Measurements from ENCODE around the gene FKBP8. TPM values are rescaled to one million over a fixed set of nuclear protein-coding genes. Genes with fewer than 3 reads are reported as not detected.
"Not testable (repeated sequence)": the region's sequence is repeated elsewhere in the genome, so short reads cannot be mapped to it uniquely, and the experiment has no call there.

Gene FKBP8
- total RNA-seq, 1 experiment from 2014 or later, result 297 TPM

DNA sequence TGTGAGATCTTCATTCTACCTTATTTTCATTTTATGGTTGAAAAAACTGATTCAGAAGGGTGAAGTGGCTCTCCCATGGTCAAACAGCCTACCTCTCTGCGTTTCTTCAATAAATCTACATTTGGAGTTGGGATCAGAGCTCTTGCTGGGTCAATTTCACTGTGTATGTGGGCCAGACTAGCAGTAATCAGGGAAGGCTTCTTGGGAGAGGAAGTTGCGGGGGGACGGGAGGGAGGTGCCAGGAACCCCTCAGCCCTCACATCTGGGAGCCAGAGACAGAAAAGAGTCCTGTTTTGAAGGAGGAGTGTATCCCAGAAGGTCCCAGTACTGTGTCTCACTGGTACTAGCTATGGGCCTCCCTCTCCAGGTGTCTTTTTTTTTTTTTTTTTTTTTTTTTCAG, 15.2 kb upstream of the FKBP8 start:
- DNase-seq (ENCODE audit: low read depth), result no peak

DNA sequence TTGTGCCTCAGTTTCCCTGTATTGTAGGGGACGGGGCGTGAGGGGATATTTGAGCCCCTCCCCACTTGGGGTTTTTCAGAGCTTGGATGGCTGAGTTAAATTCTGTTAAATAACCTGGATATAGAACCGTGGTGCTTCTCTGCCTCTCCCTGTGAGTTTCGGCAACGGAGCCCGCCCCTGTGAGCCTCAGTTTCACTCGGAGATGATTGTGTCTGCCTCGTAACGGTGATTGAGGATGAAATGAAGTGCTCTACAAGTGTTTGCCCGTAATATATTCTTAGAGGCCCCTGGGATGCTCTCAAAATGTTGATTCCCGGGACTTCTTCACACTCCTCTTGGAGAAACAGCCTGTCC, 14.8 kb upstream of the FKBP8 start:
- DNase-seq (ENCODE audit: low read depth), result no peak

DNA sequence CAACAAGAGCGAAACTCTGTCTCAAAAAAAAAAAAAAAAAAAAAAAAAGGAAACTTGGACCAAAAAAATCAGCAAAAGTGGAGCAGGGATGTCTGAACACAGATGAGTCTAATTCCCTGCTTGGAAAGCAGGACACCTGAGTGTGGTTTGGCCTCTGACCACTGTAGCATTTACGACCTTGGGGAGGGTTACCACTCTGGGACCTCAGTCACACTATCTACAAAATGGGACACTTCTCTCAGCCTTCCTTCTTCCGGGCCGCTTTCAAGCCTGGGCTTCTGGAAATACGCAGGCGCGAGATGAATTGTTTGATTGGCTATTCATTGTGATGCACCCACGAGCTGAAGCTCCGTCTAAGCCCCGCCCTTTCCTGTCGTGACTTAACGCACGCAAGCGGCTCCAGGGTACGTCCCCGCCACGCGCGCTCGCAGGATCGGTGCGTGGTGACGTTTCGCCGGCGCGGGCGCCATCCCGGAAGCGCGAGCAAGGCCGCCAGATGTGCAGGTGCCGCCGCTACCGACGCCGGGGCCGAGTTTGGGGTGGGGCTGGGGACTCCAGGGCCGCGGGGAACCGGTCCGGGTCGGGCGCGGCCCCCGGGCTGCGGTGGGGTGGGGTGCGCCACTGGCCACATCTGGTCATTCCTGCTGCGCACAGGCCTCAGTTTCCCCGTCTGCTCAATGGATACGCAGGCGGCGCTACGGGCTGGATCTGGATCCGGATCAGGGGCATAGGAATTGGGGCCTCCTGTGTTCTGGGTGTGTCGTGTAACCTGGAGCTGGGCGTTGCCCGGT, 14.2 kb upstream of the FKBP8 start, which contains the start of gene KXD1:
TSS of gene KXD1 (plus strand) at position 460 of the 791 bp plus-strand sequence. CDS start 4,187 bp downstream, outside the sequence.
- DNase-seq (ENCODE audit: low read depth), result peak; percentile 99

DNA sequence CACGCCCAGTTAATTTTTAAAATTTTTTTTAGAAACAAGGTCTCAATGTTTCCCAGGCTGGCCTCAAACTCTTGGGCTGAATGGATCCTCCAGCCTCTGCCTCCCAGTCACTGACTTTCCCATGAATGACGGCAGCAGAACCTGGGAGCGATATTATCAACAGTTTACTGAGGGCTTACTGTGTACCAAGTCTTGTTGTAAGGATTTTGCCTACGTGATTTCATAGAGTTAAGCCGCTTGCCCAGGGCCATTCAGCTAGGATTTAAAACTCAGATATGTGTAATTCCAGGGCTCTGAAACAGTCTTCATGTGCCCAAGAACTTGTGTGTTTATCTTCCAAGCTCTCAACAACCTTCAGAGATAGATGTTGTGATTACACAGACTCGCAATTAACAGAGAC, 8.3 kb upstream of the FKBP8 start:
- no peak for DNase-seq (ENCODE audit: low read depth)

DNA sequence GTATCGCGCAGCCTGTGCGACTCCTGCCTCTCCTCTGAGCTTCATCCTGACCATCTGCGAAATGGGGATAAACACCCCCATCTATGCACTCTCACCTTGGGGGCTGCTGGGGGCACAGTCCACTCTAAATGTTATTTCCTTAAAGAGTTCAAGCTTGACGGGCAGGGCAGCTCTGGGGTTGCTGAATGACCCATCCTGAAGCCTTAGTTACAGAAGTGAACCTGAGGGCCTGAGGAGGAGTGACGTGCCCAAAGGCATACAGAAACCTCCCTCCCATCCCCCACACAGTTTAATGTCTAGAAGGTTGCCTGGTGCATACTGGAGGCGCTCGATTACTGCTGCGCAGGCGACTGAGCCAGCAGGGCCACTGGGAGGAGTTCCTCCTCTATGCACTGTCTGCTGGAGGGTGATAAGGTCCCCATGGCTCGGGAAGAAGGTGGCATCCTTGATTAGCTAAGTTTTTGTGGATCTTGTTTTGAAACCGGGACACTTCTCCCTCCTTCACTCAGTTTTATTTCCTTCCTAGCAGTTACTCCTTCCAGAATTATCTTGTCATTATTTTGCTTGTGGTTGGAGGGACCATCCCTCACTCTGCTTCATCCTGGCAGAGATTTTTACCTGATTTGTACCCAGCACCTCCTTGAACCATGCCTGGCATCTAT, 572 bp upstream of the FKBP8 start:
- peak; percentile 73 for DNase-seq (ENCODE audit: low read depth)

DNA sequence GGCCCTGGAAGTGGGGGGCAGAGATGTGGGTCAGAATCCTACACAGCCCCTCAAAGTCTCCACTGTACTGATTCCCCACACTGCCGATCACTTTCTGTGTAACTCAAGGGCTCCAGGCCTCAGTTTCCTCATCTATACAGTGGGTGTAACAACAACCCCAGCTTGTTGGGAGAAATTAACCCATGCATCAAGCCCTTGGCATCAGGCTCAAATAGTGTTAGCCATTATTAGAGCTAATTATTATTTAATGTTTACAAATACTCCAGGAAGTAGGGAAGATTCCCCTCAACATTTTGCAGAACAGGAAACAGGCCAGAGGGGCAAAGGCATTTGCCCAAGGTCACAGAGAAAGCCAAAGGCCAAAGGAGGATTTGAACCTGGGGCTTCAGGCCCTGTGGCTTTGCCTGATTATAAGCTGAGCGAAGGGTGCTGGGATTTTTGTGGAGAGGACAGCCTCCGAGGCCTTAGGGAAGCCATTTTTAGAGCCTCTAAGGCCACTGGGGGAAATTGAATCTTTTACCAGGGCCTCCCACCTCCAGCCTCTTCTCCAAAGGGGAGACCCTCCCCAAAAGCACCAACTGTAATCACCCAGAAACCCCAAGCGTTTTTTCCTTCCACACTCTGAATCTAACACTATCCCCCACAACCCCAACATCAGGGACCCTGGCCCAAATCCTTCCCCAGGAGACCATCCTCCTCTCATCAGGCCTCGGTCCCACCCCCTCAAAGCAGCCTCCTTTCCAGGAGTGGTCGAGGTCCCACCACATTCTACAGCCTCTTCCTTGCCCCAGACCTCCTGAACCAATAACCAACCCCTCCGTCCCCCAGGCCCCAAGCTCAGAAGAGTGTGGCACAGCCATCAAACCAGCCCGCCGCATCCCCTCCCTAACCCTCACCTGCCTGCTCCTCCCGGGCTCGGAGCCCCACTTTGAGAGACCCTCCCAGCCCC, 1.1 kb downstream of the FKBP8 start:
- DNase-seq (ENCODE audit: low read depth), result no peak

DNA sequence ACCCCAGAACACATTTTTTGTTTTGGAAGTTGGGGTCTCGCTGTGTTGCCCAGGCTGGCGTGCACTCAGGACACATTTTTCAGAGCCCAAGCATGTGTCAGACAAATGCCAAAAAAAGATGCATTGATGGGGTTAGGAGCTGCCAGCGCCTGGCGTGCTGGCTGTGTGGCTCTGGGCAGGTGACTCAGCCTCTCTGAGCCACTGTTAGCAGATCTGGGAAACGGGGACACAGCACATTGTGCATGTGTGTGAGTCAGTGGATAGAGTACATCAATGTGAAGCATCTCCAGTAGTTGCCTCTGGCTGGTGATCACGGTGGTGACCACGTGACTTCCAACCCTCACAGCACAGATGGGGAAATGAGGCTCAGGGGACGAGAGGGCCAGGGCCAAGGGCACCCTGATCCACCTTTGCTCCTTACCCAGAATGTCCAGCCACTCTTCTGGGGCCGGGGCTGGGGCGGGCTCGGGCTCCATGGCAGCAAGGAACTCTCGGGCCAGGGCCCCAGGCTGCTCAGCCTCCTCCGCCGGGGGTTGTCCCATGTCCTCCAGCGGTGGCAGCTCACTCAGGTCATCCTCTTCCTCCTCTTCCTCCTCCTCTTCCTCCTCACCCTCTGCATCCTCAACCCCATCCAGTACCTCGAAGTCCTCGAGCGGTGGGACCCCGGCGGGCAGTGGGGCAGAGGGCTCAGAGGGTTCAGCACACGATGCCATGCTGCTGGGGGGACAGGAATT, 1.9 kb downstream of the FKBP8 start:
- DNase-seq (ENCODE audit: low read depth), result no peak

DNA sequence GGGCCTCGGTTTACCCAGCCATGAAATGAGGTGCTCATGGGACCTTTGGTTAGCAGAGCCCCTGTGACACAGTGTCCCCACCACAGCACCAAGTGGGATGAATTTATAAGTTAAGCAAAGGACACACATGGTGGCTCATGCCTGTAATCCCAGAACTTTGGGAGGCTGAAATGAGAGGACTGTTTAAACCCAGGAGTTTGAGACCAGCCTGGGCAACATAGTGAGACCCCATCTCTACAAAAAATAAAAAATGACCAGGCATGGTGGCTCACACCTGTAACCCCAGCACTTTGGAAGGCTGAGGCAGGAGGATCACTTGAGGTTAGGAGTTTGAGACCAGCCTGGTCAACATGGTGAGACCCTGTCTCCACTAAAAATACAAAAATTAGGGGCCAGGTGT, 3.2 kb downstream of the FKBP8 start:
- not testable (repeated sequence) for DNase-seq (ENCODE audit: low read depth)

DNA sequence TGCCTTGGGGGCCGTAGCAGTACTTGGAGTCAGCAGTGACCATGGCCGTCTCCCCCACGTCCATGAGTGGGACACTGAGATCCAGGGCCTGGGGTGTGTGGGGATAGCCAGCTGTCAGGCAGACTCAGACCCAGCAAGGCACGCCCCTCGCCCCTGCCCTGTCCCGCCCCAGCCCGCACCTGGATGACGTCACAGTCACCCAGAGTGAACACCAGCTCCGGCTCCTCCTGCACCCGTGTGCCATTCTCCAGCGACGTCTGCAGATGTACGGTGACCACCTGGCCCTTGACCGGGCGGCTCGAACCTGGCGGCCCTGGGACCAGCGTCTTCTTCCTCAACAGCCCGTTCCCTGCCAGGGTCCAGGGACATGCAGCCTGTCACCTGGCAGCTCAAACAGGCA, 4.0 kb downstream of the FKBP8 start:
- no peak for DNase-seq (ENCODE audit: low read depth)

DNA sequence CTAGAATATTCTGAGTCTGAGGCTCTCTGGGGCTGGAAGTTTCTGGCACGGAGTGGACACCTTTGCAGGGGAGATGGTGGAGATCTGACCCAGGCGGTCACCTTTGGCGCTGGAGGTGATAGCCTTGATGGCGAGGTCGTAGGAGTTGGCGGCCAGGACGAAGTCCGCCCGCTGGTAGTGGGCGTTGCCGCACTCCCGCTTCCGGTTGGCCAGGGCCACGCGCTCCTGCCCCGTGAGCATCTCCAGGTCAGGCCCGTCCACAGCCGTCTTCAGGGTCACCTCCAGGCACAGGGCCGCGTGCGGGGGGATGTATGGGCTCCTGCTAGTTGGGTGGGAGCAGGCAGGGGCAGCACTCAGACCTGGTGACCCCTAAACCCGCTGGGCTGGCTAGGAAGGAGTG, 5.3 kb downstream of the FKBP8 start:
- no peak for DNase-seq (ENCODE audit: low read depth)

DNA sequence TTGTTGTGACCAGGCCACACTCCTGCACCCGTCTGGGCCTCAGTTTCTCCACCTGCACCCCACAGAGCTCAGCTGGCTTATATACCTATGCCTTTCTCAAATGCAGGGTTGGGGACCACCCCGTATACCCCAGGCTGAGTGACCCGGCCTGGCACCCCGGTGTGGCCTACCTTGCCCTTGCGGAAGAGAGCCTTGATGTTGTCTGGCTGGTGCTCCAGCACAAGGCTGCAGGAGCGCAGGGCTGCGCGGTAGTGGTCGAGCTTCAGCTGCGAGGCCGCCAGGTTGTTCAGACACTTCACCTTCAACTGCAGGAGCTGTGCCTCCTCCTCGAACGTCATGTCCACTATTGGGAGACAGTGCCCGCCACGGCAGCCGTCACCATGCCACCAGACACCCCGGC, 5.9 kb downstream of the FKBP8 start:
- DNase-seq (ENCODE audit: low read depth), result no peak

DNA sequence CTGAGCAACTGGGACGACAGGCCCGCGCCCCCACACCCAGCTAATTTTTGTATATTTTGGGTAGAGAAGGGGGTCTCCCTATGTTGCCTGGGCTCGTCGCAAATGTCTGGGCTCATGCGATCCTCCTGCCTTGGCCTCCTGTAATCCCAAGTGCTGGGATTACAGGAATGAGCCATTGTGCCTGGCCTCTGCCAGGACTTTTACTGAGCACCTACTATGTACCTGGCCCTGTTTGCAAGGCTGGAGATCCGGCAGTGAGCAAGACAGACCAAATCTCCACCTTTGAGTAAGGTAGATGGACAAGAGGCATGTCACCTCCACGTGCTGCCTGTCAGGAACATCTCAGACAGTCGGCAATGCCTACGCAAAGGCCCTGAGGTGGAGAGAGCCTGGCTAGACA, 6.9 kb downstream of the FKBP8 start:
- no peak for DNase-seq (ENCODE audit: low read depth)

DNA sequence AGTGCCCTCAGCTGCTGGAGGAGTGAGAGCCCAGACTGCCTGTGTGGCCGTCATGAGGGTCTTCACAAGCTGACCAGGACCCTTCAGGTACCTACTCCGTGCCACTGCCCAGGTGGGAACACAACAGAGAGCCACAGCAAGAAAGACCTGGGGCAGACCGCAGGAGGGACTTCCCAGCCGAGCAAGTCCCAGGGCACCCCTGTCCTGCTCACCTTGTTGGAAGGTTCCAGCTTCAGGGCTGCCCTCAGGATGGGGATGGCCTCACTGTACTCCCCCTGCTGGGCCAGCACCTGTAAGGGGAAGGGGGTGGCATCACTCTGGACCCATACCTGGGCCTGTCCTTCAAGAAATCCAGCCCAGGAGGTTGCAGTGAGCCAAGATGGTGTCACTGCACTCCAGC, 10.3 kb downstream of the FKBP8 start:
- DNase-seq (ENCODE audit: low read depth), result no peak

DNA sequence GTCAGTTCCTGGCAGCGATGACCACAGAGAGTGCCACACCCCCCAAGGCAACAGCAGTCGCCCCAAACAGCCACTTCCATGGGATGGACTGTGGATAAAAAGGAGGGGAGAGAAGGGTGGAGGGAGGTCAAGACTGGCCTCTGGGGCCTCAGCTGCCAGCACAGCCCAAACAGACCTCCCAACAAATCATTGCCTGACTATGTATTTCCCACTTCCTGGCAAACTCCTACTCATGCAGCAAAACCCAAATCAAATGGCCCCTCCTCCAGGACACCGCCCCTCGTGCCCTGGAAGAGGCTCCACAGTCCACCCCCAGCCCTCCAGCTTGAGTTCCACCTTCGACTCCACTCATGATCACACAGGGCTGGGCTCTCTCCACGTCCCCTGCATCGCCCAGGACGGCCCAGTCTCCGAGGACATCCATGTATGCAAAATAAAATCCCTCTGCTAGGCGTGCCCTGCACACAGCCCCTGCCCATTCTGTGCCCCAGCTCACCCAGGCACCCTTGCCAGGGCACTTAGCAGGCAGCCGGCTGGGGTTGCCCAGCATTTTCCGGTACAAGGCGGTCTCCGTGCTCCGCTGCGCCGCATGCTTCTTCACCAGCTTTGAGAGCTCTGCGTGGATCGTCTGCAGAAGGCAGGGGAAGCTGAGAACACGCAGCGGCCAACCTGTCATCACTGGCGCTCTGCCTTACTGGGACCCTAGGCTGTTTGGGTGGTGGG, 11.0 kb downstream of the FKBP8 start:
- DNase-seq (ENCODE audit: low read depth), result no peak

DNA sequence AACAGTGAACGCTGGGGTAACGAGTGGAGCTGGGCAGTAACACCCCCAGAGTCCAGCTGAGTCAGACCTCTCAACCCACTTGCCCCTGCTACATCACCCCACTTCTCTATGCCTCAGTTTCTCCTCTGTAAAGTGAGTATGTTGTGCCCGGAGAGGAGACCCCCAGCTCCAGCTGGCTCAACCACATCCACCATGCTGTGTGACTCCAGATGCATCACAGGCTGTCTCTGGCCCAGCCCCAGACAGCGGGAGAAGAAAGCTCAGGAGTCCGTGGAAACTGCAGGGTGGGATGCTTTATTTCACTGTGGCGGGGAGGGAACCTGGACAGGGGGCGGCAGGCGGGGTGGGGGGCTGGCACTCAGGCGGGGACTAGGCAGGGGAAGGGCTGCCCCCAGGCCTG, 11.9 kb downstream of the FKBP8 start:
- no peak for DNase-seq (ENCODE audit: low read depth)

DNA sequence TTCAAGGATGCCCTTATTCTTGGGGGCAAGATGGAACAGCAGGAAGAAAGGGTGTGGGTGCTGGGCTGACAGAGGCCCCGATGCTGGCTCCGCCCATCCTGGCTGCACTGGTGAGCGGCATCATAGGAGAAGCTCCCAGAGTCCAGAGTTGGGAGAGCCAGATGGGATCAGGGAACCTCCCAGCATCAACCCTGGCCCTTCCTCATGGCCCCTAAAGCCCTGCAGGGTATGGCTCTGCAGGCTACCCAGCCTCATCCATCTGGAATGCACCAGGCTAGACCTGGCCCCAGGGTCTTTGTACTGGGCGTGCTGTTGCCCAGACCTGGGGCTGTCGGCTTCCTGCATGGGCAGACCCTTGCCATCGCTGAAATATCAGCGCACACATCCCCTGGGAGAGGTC, 13.6 kb downstream of the FKBP8 start:
- no peak for DNase-seq (ENCODE audit: low read depth)

DNA sequence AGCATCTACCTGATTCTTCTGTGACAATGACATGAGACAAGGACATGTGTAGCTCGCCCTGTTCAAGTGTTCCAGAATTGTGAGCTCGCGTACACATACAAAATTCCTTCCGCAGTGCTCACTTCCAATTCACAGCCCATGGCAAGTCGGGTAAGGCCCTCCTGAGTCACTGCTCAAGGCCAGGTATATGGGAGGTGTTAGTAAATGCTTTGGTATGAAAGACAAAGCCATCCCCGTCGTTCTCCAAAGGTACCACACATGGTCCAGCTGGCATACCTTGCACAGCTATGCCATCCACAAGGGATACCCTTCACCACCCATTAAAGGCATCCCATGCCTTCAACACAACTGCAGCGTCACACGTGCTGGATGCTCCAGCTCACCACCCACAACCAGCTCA, 17.1 kb downstream of the FKBP8 start:
- DNase-seq (ENCODE audit: low read depth), result peak; percentile 32

DNA sequence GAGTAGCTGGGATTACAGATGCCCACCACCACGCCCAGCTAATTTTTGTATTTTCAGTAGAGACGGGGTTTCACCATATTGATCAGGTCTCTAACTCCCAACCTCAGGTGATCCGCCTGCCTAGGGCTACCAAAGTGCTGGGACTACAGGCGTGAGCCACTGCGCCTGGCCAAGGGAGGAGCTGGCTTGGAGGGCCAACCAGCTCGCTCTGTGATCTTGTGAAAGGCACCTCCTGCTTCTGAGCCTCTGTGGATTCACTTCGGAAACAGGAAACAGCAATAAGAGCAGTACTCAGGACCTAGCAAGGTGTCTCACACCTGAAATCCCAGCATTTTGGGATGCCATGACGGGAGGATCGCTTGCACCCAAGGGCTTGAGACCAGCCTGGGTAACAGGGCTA, 19.5 kb downstream of the FKBP8 start:
- DNase-seq (ENCODE audit: low read depth), result no peak

DNA sequence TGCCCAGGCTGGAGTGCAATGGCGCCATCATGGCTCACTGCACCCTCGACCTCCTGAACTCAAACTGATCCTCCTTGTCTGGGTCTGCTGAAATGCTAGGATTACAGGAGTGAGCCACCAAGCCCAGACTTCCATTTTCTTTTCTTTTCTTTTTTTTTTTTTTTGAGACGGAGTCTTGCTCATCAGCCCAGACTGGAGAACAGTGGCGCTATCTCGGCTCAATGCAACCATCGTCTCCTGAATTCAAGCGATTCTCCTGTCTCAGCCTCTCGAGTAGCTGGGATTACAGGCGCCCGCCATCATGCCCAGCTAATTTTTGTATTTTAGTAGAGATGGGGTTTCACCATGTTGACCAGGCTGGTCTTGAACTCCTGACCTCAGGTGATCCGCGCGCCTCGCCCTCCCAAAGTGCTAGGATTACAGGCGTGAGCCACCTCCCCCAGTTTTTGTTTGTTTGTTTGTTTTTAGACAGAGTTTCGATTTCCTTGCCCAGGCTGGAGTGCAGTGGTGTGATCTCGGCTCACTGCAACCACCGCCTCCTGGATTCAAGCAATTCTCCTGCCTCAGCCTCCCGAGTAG, 20.4 kb downstream of the FKBP8 start:
- DNase-seq (ENCODE audit: low read depth), result not testable (repeated sequence)

DNA sequence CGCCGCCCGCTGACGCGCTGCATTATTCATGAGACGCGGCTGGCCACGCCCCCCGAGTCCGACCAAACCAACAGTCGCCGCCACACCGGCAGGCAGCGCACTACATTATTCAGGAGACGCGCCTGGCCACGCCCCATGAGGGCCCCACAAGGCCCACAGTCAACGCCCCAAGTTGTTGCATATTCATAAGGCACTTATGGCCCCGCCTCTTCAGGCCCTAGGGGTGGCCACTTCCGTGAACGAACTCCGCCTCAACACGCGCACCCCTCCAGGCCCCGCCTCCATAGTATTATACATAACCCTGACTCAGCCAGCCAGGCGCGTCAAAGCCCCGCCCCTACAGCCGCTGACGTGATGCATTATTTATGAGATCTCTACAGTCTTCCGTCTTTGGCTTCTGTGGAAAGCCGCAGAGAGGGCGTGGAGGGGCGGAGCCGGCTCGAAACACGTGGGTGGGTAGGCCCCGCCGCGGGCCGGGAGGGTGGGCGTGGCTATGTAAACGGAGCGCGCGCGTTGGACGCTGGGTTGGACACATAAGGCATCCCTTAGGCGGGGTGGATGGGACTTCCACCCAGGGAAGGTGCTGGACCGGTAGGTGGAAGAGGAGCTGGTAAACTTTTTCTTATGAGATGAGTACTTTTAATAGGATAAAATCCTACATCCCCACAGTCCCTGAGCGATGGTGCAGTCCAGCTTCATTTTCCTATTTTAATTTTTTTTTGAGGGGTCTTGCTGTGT, 21.1 kb downstream of the FKBP8 start:
- DNase-seq (ENCODE audit: low read depth), result peak; percentile 100

Data from M059J (cell line).